IPS DF 4.7 (cell line): ENCODE data around the gene CABLES1.
"Not testable (repeated sequence)": the region's sequence is repeated elsewhere in the genome, so short reads cannot be mapped to it uniquely, and the experiment has no call there.

Experiments
- DNase-seq: peaks from one replicate; pipeline ENCODE4 v3.0.0-alpha.2; 2013; ENCODE audit warnings: low spot score; ENCODE audit errors: extremely low read depth

CABLES1 gene

DNA sequence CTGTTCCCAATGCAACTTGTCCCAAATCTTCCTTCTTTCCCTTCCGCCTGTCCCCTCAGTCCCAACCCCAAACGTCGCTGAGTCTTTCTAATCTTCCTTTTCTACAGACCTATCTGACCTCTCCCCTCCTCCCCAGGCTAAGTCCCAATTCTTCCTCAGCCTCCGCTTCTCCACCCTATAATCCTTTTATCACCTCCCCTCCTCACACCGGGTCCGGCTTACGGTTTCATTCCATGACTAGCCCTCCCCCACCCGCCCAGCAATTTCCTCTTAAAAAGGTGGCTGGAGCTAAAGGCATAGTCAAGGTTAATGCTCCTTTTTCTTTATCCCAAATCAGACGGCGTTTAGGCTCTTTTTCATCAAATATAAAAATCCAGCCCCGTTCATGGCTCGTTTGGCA, 150.3 kb downstream of the CABLES1 start:
- DNase-seq, result not testable (repeated sequence)

DNA sequence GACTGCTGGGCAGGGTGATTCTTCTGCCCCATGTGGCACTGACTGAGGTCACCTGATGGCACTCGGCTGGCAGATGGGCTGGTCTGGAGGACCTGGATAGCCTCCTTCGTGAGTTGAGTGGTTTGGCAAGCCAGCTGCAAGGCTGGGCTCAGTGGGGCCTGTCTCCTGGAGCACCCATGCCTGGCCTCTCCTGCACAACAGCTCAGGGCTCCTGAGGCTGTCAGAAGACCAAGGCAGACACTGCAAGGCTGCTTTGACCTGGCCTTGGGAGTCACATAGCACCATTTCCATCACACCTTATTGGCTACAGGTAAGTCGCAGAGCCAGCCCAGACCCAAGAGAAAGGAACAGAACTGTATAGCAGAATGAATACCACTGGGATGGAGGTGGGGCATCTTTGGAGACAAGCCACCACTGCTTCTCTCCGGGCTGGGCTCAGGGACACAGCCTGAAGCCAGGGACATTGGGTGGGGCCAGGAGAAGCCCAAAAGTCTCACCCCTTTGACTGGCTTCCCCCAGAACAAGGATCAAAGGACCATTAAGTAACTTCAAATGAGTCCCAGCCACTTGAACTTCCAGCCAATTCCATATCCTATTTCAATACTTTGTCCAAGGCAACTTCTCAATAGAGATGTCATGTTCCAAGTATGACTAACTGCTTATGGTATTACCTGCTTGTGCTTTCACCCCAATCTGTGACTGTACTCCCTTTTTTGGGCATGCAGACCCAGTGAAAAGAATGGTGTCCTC, 156.3 kb downstream of the CABLES1 start:
- no peak for DNase-seq

DNA sequence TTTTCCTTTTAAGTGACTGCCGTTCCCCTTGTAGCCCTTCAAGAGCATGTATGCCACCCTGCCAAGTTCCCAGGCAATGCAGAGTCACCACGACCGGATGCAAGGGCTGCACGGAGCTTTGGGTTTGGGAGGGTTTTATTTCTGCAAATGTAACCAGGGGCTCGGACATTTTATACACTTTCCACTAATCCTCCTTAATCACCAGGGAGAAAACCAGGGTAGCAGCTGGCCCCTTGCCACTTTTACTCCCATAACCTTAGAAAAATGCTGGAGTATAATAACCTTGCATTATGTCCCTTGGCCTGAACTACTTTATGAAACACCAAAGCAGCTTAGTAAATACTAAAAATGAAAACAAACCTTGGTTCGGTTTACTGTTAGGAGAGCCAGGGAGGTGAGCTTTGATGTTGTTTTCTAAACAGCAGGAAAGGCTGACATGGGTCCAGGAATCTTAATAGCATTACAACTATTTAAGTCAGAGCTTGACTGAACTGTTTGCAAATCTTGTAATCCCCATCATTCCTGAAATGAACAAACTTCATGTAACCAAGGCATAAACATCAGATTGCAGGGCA, 165.0 kb downstream of the CABLES1 start:
- no peak for DNase-seq

DNA sequence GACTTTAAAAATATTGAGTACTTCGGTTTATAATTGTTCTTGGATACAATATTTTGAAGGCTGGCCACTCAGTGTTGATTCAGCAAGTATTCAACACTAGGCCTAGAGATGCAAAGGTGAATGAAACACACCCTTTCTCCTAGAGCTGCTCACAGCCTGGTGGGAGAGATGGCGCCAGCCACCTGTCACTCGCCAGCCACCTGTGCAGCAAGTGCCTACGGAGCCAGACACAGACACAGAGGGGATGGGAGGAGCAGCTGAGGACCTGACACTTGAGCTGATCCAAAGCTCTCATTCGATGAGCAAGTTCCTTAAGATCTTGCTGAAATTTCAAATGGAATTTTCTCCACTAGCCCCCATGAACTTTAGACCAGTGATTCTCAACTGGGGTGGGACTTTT, 166.7 kb downstream of the CABLES1 start:
- no peak for DNase-seq

DNA sequence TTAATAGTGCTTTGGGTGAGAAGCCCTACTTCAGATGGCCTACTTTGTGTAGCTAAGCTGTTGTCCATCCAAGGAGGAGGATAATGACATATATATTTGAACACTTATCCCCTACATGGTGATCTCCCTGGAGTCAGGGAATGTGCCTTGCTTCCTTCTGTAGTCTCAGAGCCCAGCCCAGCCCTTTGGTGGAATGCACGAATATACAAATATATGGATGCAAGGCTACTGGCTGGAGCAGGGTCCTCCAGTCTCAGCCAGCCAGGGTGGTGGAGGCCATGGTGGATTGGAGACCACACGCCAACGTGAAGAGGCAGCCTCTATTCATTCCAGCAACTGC, 167.2 kb downstream of the CABLES1 start:
- DNase-seq, result no peak

DNA sequence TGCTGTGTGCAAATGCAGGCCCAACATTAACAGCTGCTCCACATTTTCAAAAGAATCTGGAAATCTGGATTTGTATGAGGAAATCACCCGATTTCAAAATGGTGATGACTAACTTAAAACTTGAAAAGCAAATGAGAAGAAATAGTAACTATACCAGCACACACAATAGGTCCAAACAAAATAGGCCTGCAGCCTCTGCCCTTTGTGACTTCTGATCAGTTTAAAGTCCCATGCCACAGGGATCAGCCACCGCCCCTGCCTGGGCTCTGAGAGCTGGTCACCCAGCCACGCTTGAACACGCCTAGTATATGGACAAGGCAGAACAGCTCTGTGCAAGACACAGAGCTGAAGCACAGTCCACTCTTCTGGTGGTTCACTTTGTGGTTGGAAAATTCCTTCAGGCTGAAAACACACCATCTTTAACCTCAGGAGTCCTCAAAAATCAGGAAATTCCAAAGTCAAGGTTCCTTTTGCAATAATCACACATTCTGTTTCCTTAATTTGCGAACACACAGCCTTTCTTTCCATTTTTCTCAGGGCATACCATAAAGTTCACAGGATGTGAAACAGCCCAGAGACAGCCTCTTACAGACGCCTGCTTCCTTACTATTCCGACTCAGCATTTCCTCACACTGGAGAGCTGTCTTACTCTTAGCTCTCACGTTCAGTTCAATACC, 167.7 kb downstream of the CABLES1 start:
- DNase-seq, result no peak

DNA sequence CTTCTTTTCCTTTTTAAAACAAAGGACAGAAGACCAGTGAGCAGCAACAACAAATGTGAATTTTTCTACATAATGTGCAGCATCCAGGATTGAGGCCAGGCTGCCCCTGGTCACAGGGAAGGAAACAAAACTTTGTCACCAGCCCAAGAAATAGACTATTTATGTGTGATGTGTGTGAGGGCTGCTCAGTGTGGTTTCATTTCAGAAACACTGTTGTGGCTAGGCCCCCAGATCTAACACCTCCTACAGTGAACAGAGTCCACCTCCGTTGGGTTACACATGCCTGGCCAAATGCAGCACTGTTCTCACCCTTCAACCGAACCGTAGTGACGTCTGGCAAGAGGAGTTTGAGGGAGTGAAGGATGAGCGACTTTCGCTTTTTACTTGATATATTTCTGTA, 171.5 kb downstream of the CABLES1 start:
- no peak for DNase-seq

DNA sequence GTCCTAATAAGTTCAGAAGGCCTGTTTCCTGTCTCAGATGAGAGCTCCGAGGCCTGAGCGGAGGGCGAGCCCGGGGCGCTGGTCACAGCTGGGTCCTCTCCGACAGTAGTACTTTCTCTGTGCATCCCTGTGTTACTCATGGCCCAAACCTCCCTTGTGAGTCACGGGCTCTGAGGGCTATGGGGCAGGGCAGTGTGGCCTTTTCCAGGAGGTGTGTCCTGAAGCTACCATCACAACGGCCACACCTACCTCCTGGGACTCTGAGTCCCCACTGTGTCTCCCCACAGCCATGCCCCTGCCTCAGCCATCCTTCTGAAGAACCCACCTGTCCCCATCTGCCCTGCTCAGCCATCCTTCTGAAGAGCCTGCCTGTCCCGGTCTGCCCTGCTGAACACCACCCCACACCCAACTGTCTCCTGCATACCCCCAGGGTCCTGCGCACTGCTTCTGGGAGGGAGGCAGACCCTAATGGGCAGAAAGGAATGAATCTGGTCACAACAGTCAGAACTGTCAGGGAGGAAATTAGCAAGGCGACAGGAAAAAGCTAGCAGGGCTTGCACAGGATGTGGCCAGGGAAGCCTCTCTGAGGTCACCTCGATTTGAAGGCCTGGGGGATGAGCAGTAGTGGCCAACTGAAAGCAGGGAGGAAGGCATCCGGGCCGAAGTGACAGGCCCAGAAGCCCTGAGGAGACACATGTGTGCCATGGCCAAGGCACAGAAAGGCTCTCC, 172.4 kb downstream of the CABLES1 start:
- no peak for DNase-seq
